ENCODE measurements around the gene SHISA6. TPM values are rescaled to one million over a fixed set of nuclear protein-coding genes. Genes with fewer than 3 reads are reported as not detected.

SHISA6 gene
- total and polyA plus RNA-seq, 11 donors, result 0.16 to 1.0 (median 0.29) TPM

- DNase-seq, result no peak
- Histone ChIP-seq H3K4me3 (no peak overlapping the region), H3K27me3 (peaks cover 0 to 6% (median 0%) of the 10 kb centered on the region in 9 donors), H3K36me3 (no peaks in the 10 kb centered on the region), H3K4me1 (no peaks in the 10 kb centered on the region), H3K27ac (no peak overlapping the region), H3K9me3 (no peaks in the 10 kb centered on the region)
- no peak for ATAC-seq
- intact Hi-C loops (cut with DNase I), result no loop called here
- WGBS, 4 donors, result 64 to 78% (median 75%) methylated on average over 9 of the region's 9 CpGs
- no peak for TF ChIP-seq POLR2A (IDR thresholded peaks at IDR 0.05)
- TF ChIP-seq CTCF (IDR thresholded peaks at IDR 0.05), result no peak
Observed at GRCh38 chr17:11486868-11487310, 245.9 kb downstream of the SHISA6 start.

GRCh38 chr17:11487469-11487868, 246.5 kb downstream of the SHISA6 start:
- ATAC-seq, result no peak
- Histone ChIP-seq H3K27me3 (peaks cover 0 to 6% (median 0%) of the 10 kb centered on the region in 9 donors), H3K9me3 (no peaks in the 10 kb centered on the region), H3K4me1 (no peaks in the 10 kb centered on the region), H3K27ac (no peak overlapping the region), H3K4me3 (no peak overlapping the region), H3K36me3 (no peaks in the 10 kb centered on the region)
- TF ChIP-seq CTCF (IDR thresholded peaks at IDR 0.05), result no peak
- no peak for TF ChIP-seq POLR2A (IDR thresholded peaks at IDR 0.05)
- intact Hi-C loops (cut with DNase I), result no loop called here
- WGBS, 4 donors, result 35 to 42% (median 38%) methylated on average over 2 of the region's 2 CpGs
- no peak for DNase-seq

- Histone ChIP-seq H3K36me3 (no peaks in the 10 kb centered on the region), H3K9me3 (no peaks in the 10 kb centered on the region), H3K27me3 (no peaks in the 10 kb centered on the region), H3K27ac (no peak overlapping the region), H3K4me1 (no peaks in the 10 kb centered on the region), H3K4me3 (no peak overlapping the region)
- WGBS, 4 donors, result 84 to 95% (median 86%) methylated on average over 3 of the region's 3 CpGs
- ATAC-seq (no peak), DNase-seq (no peak)
- intact Hi-C loops (cut with DNase I), result no loop called here
- no peak for TF ChIP-seq CTCF (IDR thresholded peaks at IDR 0.05)
- no peak for TF ChIP-seq POLR2A (IDR thresholded peaks at IDR 0.05)
Observed at GRCh38 chr17:11488407-11488806, 247.4 kb downstream of the SHISA6 start.

- Histone ChIP-seq H3K4me3 (no peak overlapping the region), H3K9me3 (no peaks in the 10 kb centered on the region), H3K27ac (no peak overlapping the region), H3K36me3 (no peaks in the 10 kb centered on the region), H3K27me3 (peaks cover 0 to 4% (median 0%) of the 10 kb centered on the region in 9 donors), H3K4me1 (no peaks in the 10 kb centered on the region)
- 84 to 86% (median 85%) methylated on average over 14 of the region's 14 CpGs for WGBS, 4 donors
- DNase-seq (no peak), ATAC-seq (no peak)
- TF ChIP-seq CTCF (IDR thresholded peaks at IDR 0.05) (no peak), POLR2A (IDR thresholded peaks at IDR 0.05) (no peak)
- intact Hi-C loops (cut with DNase I), result no loop called here
Observed at GRCh38 chr17:11490171-11490755, 249.2 kb downstream of the SHISA6 start.

Measured in heart left ventricle (tissue), 16 donors.